SK-N-SH treated with all-trans-retinoic acid at 6 μM for 48 hours (cell line): Measurements from ENCODE around the gene GAREM1.
A peak's percentile ranks its signal among the peaks of the same experiment; 100 is the strongest.

Experiments used
- ATAC-seq: fragments of 200-7000 bp; cut with Tn5 transposase; 3 replicates; pipeline ENCODE4 v1.9.1; 2020; ENCODE audit warnings: mild to moderate bottlenecking, moderate library complexity
- ARNTL ChIP-seq: fragments of 450-650 bp; formaldehyde crosslinking; IDR thresholded peaks from 2 replicates; pipeline ENCODE4 v1.5.0; 2020; ENCODE audit warnings: low read depth, mild to moderate bottlenecking, moderate library complexity, borderline replicate concordance
- ESRRG ChIP-seq: fragments of 250-450 bp; sonication (Bioruptor Pico); IDR thresholded peaks from 2 replicates; pipeline ENCODE4 v1.6.1; 2021; ENCODE audit warnings: mild to moderate bottlenecking
- GLIS3 ChIP-seq: fragments of 250-450 bp; sonication (Bioruptor Pico); IDR thresholded peaks from 2 replicates; pipeline ENCODE4 v1.5.0; 2020; ENCODE audit warnings: mild to moderate bottlenecking, moderate library complexity
- ISL1 ChIP-seq: fragments of 250-450 bp; sonication (Bioruptor Pico); IDR thresholded peaks from 2 replicates; pipeline ENCODE4 v2.1.2; 2022; ENCODE audit warnings: mild to moderate bottlenecking, moderate library complexity
- OSR1 ChIP-seq: fragments of 250-450 bp; sonication (Bioruptor Pico); IDR thresholded peaks from 2 replicates; pipeline ENCODE4 v1.8.0; 2022; ENCODE audit warnings: moderate library complexity, mild to moderate bottlenecking, inconsistent platforms
- PPARA ChIP-seq: fragments of 250-450 bp; sonication (Bioruptor Pico); IDR thresholded peaks from 2 replicates; pipeline ENCODE4 v1.5.0; 2020; ENCODE audit warnings: mild to moderate bottlenecking, borderline replicate concordance
- RARB ChIP-seq: fragments of 250-450 bp; sonication (Bioruptor Pico); IDR thresholded peaks from 2 replicates; pipeline ENCODE4 v1.8.0; 2021; ENCODE audit warnings: mild to moderate bottlenecking, moderate library complexity
- TOX ChIP-seq: fragments of 250-450 bp; sonication (Bioruptor Pico); IDR thresholded peaks from 2 replicates; pipeline ENCODE4 v1.8.0; 2021; ENCODE audit warnings: mild to moderate bottlenecking, moderate library complexity, borderline replicate concordance
- ZFP3 ChIP-seq: fragments of 250-450 bp; sonication (Bioruptor Pico); IDR thresholded peaks from 2 replicates; pipeline ENCODE4 v1.5.0; 2020; ENCODE audit warnings: mild to moderate bottlenecking, moderate library complexity
- ZFP30 ChIP-seq: fragments of 450-650 bp; formaldehyde crosslinking; IDR thresholded peaks from 2 replicates; pipeline ENCODE4 v1.5.0; 2022; ENCODE audit warnings: mild to moderate bottlenecking, moderate library complexity
- ZNF565 ChIP-seq: fragments of 450-650 bp; formaldehyde crosslinking; conservative IDR thresholded peaks from 2 replicates; pipeline ENCODE4 v1.5.0; 2020; ENCODE audit warnings: low read depth, mild to moderate bottlenecking, moderate library complexity
- ZNF70 ChIP-seq: fragments of 450-650 bp; formaldehyde crosslinking; IDR thresholded peaks from 2 replicates; pipeline ENCODE4 v1.5.0; 2020; ENCODE audit warnings: mild to moderate bottlenecking, moderate library complexity
- ZNF8 ChIP-seq: fragments of 450-650 bp; formaldehyde crosslinking; IDR thresholded peaks from 2 replicates; pipeline ENCODE4 v1.5.0; 2020; ENCODE audit warnings: mild to moderate bottlenecking, moderate library complexity
- TF ChIP-seq, protein P1 (sequence below): fragments of 250-450 bp; sonication (Bioruptor Pico); IDR thresholded peaks from 2 replicates; pipeline ENCODE4 v1.8.0; 2021; ENCODE audit warnings: low read depth, mild to moderate bottlenecking, moderate library complexity, borderline replicate concordance
- TF ChIP-seq, protein P2 (sequence below): fragments of 250-450 bp; sonication (Bioruptor Pico); IDR thresholded peaks from 2 replicates; pipeline ENCODE4 v1.5.0; 2020; ENCODE audit warnings: mild to moderate bottlenecking, moderate library complexity
- TF ChIP-seq, protein P3 (sequence below): fragments of 250-450 bp; sonication (Bioruptor Pico); IDR thresholded peaks from 2 replicates; pipeline ENCODE4 v1.5.1; 2021; ENCODE audit warnings: mild to moderate bottlenecking, moderate library complexity
- TF ChIP-seq, protein P4 (sequence below): fragments of 250-450 bp; sonication (Bioruptor Pico); IDR thresholded peaks from 2 replicates; pipeline ENCODE4 v1.5.1; 2020; ENCODE audit warnings: low read depth, mild to moderate bottlenecking, moderate library complexity

Gene GAREM1

DNA sequence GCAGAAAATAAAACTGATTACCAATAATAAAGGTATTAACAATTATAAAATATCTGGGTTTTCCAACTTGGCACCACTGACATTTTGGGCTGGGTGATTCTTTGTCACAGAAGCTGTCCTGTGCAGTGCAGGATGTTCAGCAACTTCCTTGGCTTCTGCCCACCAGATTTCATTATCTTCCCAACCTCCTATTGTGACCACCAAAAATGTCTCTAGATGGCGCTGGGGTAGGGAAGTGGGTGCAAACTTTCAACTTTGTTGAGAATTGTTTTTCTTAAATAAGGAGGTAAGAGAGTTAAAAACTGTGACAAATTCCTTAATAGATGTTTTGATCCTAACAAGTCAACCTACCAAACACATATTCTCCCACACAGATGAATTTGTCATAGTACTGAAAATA, 90.1 kb downstream of the GAREM1 start:
- no peak for ATAC-seq
- TF ChIP-seq PPARA (CRISPR knock-in tag) (no peak), TOX (CRISPR knock-in tag) (no peak), GLIS3 (no peak), ZNF565 (CRISPR knock-in tag) (no peak), ZNF8 (CRISPR knock-in tag) (no peak), ZNF70 (CRISPR knock-in tag) (no peak), ZFP3 (CRISPR knock-in tag) (no peak)
- TF ChIP-seq, protein P1, sequence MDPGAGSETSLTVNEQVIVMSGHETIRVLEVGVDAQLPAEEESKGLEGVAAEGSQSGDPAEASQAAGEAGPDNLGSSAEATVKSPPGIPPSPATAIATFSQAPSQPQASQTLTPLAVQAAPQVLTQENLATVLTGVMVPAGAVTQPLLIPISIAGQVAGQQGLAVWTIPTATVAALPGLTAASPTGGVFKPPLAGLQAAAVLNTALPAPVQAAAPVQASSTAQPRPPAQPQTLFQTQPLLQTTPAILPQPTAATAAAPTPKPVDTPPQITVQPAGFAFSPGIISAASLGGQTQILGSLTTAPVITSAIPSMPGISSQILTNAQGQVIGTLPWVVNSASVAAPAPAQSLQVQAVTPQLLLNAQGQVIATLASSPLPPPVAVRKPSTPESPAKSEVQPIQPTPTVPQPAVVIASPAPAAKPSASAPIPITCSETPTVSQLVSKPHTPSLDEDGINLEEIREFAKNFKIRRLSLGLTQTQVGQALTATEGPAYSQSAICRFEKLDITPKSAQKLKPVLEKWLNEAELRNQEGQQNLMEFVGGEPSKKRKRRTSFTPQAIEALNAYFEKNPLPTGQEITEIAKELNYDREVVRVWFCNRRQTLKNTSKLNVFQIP (CRISPR knock-in tag), result no peak

DNA sequence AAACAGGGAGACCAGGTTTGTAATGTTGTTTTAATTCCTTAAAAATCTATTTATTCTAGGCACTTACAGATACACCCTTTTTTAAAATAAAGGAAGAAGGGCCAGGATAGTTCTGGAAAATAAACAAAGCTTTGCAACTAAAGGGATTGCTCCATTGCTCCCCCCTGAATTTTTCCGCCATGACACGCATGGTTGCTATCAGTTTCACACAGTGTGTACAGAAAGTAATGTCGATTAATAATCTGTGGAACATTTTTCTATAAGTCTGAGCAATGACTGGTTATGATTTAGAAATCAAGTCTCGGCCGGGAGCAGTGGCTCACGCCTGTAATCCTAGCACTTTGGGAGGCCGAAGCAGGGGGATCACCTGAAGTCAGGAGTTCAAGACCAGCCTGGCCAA, 90.8 kb downstream of the GAREM1 start:
- TF ChIP-seq ARNTL (CRISPR knock-in tag) (no peak), GLIS3 (no peak), TOX (CRISPR knock-in tag) (no peak), ZFP30 (CRISPR knock-in tag) (no peak), ESRRG (no peak), OSR1 (CRISPR knock-in tag) (no peak), PPARA (CRISPR knock-in tag) (no peak), ZNF70 (CRISPR knock-in tag) (no peak)
- TF ChIP-seq, protein P2, sequence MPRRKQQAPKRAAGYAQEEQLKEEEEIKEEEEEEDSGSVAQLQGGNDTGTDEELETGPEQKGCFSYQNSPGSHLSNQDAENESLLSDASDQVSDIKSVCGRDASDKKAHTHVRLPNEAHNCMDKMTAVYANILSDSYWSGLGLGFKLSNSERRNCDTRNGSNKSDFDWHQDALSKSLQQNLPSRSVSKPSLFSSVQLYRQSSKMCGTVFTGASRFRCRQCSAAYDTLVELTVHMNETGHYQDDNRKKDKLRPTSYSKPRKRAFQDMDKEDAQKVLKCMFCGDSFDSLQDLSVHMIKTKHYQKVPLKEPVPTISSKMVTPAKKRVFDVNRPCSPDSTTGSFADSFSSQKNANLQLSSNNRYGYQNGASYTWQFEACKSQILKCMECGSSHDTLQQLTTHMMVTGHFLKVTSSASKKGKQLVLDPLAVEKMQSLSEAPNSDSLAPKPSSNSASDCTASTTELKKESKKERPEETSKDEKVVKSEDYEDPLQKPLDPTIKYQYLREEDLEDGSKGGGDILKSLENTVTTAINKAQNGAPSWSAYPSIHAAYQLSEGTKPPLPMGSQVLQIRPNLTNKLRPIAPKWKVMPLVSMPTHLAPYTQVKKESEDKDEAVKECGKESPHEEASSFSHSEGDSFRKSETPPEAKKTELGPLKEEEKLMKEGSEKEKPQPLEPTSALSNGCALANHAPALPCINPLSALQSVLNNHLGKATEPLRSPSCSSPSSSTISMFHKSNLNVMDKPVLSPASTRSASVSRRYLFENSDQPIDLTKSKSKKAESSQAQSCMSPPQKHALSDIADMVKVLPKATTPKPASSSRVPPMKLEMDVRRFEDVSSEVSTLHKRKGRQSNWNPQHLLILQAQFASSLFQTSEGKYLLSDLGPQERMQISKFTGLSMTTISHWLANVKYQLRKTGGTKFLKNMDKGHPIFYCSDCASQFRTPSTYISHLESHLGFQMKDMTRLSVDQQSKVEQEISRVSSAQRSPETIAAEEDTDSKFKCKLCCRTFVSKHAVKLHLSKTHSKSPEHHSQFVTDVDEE (CRISPR knock-in tag), result no peak
- TF ChIP-seq, protein P3, sequence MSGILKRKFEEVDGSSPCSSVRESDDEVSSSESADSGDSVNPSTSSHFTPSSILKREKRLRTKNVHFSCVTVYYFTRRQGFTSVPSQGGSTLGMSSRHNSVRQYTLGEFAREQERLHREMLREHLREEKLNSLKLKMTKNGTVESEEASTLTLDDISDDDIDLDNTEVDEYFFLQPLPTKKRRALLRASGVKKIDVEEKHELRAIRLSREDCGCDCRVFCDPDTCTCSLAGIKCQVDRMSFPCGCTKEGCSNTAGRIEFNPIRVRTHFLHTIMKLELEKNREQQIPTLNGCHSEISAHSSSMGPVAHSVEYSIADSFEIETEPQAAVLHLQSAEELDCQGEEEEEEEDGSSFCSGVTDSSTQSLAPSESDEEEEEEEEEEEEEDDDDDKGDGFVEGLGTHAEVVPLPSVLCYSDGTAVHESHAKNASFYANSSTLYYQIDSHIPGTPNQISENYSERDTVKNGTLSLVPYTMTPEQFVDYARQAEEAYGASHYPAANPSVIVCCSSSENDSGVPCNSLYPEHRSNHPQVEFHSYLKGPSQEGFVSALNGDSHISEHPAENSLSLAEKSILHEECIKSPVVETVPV, result no peak
- TF ChIP-seq, protein P1 (CRISPR knock-in tag), result no peak
- TF ChIP-seq, all 23 proteins: peak for 0
- ATAC-seq, result no peak

DNA sequence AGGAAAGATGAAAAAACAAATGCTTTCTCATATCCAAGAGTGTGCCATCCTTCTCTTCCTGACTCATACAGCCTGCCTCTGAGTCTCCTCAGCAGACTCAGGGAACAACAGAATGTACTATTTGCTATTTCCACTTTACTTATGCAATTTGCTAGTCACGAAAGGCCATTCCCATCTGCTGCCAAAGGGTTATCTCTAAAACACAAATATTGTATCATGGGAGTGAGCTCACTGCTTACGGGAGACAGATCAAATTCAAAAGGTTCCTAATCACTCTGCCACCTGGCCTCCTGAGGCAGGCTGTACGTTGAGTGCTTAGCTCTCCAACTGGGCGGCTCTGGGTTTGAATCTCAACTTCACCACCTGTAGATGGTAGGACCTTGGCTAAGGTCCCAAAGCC, 92.0 kb downstream of the GAREM1 start:
- no peak for ATAC-seq
- TF ChIP-seq ISL1 (CRISPR knock-in tag) (peak; percentile 41; the same call in 1 of the 2 replicates), ZFP30 (CRISPR knock-in tag) (no peak), ZNF70 (CRISPR knock-in tag) (no peak)

DNA sequence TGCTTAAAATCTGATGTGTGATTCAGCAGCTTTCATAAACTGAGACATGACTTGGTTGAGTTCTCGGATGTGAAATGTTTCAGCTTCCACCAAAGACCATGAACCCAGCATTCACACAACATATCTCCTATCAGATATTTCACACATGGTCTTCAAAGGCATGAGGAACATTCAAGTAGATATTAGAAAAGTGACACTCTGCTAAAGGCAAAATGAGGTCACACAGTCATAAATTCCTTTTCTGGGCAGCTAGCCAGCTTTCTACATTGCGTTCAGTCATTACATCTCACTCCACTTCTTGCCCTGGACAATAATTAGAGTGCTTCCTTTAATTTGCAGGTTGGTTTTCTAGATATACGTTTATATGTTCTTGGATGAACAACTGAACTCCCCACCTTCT, 96.7 kb downstream of the GAREM1 start:
- no peak for TF ChIP-seq OSR1 (CRISPR knock-in tag)
- no peak for TF ChIP-seq TOX (CRISPR knock-in tag)
- no peak for TF ChIP-seq PPARA (CRISPR knock-in tag)
- TF ChIP-seq, protein P1 (CRISPR knock-in tag), result no peak
- TF ChIP-seq ZNF8 (CRISPR knock-in tag), result no peak
- TF ChIP-seq ESRRG, result no peak
- TF ChIP-seq ISL1 (CRISPR knock-in tag), result no peak
- TF ChIP-seq, protein P3, result no peak
- TF ChIP-seq, protein P2 (CRISPR knock-in tag), result no peak
- no peak for TF ChIP-seq GLIS3
- TF ChIP-seq RARB (CRISPR knock-in tag), result no peak
- TF ChIP-seq, protein P4, sequence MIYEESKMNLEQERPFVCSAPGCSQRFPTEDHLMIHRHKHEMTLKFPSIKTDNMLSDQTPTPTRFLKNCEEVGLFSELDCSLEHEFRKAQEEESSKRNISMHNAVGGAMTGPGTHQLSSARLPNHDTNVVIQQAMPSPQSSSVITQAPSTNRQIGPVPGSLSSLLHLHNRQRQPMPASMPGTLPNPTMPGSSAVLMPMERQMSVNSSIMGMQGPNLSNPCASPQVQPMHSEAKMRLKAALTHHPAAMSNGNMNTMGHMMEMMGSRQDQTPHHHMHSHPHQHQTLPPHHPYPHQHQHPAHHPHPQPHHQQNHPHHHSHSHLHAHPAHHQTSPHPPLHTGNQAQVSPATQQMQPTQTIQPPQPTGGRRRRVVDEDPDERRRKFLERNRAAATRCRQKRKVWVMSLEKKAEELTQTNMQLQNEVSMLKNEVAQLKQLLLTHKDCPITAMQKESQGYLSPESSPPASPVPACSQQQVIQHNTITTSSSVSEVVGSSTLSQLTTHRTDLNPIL (CRISPR knock-in tag), result no peak
- TF ChIP-seq ZFP3 (CRISPR knock-in tag), result no peak

More for the DNA sequence above, 96.7 kb downstream of the GAREM1 start:
- ATAC-seq, result peak; percentile 44; the same call in 2 of the 3 replicates
